GM12878 (cell line): ENCODE measurements around the gene SNAP23. TPM values are rescaled to one million over a fixed set of nuclear protein-coding genes. Genes with fewer than 3 reads are reported as not detected.
A peak's percentile ranks its signal among the peaks of the same experiment; 100 is the strongest.

Experiments
- ATAC-seq: fragments of 200-7000 bp; cut with Tn5 transposase; 3 replicates; pipeline ENCODE4 v1.9.1; 2020; ENCODE audit warnings: mild to moderate bottlenecking, moderate library complexity
- BruUV-seq: library from RNA; stranded (reverse); fragments of 400-500 nt; replicated peaks from 2 replicates; lab custom pipeline; 2021; lab: Mats Ljungman, UMichigan
- CTCF ChIA-PET: fragments of 300-600 bp; sonication (Branson Sonifier 250); formaldehyde crosslinking; extraction: SDS; loops from one replicate; lab custom pipeline; 2021; ENCODE audit warnings: inconsistent platforms; lab: Yijun Ruan, JAX
- POLR2A ChIA-PET: fragments of 350-600 bp; formaldehyde crosslinking; extraction: SDS; loops from one replicate; lab custom pipeline; 2021; ENCODE audit warnings: inconsistent platforms; lab: Charles Lee
- RAD21 ChIA-PET: fragments of 300-600 bp; sonication (Branson Sonifier 250); formaldehyde crosslinking; loops from one replicate; lab custom pipeline; 2023; ENCODE audit warnings: antibody characterized with exemption; ENCODE audit not compliant: unreplicated experiment; lab: Charles Lee
- SMC1A ChIA-PET: fragments of 300-600 bp; sonication (Branson Sonifier 250); formaldehyde crosslinking; loops from one replicate; lab custom pipeline; 2023; ENCODE audit not compliant: unreplicated experiment, uncharacterized antibody; lab: Charles Lee
- DNase-seq: peaks from one replicate; pipeline ENCODE4 v3.0.0-alpha.2; 2011; ENCODE audit warnings: low read depth, low spot score
- FAIRE-seq: peaks from 3 replicates; lab custom pipeline; 2011; peaks lifted over from hg19 to GRCh38; lab: Jason Lieb, UNC
- H2AFZ ChIP-seq: 2 replicates; pipeline ENCODE4 v1.6.0; 2011; ENCODE audit warnings: low read depth, low read length, control low read depth; ENCODE audit not compliant: control insufficient read depth
- H3K27ac ChIP-seq: 2 replicates; pipeline ENCODE4 v1.5.1; 2011; ENCODE audit warnings: control low read depth; ENCODE audit not compliant: control insufficient read depth, insufficient read depth
- H3K27me3 ChIP-seq, 2 experiments: replicated peaks in 1 of 2; 2 replicates each; pipeline versions ENCODE4 v1.6.0 to v1.6.1; 2011; ENCODE audit warnings: low read length in 1 of 2; ENCODE audit not compliant: control insufficient read depth in 2 of 2, insufficient read depth in 2 of 2
- H3K36me3 ChIP-seq, 2 experiments: 2 replicates each; pipeline ENCODE4 v1.5.1; 2011; ENCODE audit warnings: low read length in 1 of 2; ENCODE audit not compliant: control insufficient read depth in 2 of 2, insufficient read depth in 2 of 2
- H3K4me1 ChIP-seq: 2 replicates; pipeline ENCODE4 v1.6.1; 2011; ENCODE audit warnings: mild to moderate bottlenecking, low read length, moderate library complexity, mixed read lengths; ENCODE audit not compliant: control insufficient read depth, insufficient read depth
- H3K4me2 ChIP-seq: 2 replicates; pipeline ENCODE4 v1.6.0; 2011; ENCODE audit warnings: control low read depth; ENCODE audit not compliant: control insufficient read depth, insufficient read depth
- H3K4me3 ChIP-seq: fragments of 200-600 bp; sonication (generic); 2 replicates; pipeline ENCODE4 v1.5.1; 2016
- H3K79me2 ChIP-seq: 2 replicates; pipeline ENCODE4 v1.6.0; 2011; ENCODE audit warnings: low read length; ENCODE audit not compliant: control insufficient read depth, insufficient read depth
- H3K9ac ChIP-seq: 2 replicates; pipeline ENCODE4 v1.8.0; 2011; ENCODE audit warnings: low read length, control low read depth, mixed read lengths; ENCODE audit not compliant: control insufficient read depth, insufficient read depth
- H3K9me3 ChIP-seq: replicated peaks from 3 replicates; pipeline ENCODE4 v1.5.1; 2011; ENCODE audit warnings: mild to moderate bottlenecking, low read length; ENCODE audit not compliant: control insufficient read depth, insufficient read depth
- H4K20me1 ChIP-seq: 2 replicates; pipeline ENCODE4 v1.6.0; 2011; ENCODE audit not compliant: control insufficient read depth, insufficient read depth
- CEBPZ ChIP-seq: fragments of 150-350 bp; IDR thresholded peaks from 2 replicates; pipeline ENCODE4 v1.6.1; 2016; ENCODE audit warnings: low read depth, low read length
- CREB1 ChIP-seq: IDR thresholded peaks from 2 replicates; pipeline ENCODE4 v1.6.1; 2012; ENCODE audit warnings: low read depth, mild to moderate bottlenecking, inconsistent platforms
- DPF2 ChIP-seq: fragments of 450-650 bp; IDR thresholded peaks from 2 replicates; pipeline ENCODE4 v1.6.1; 2017; ENCODE audit warnings: mild to moderate bottlenecking
- E2F4 ChIP-seq: IDR thresholded peaks from 2 replicates; pipeline ENCODE4 v1.6.1; 2012; ENCODE audit warnings: low read depth, low read length, improper control_type of control experiment
- GATAD2B ChIP-seq: fragments of 450-650 bp; conservative IDR thresholded peaks from 2 replicates; pipeline ENCODE4 v1.6.1; 2017; ENCODE audit warnings: low read depth, mild to moderate bottlenecking, moderate library complexity
- HCFC1 ChIP-seq: fragments of 150-350 bp; IDR thresholded peaks from 2 replicates; pipeline ENCODE4 v1.6.1; 2014; ENCODE audit warnings: low read length
- NFYA ChIP-seq: IDR thresholded peaks from 2 replicates; pipeline ENCODE4 v1.6.1; 2011; ENCODE audit warnings: low read depth, mild to moderate bottlenecking, low read length, improper control_type of control experiment, borderline replicate concordance
- NR2F1 ChIP-seq: fragments of 450-650 bp; conservative IDR thresholded peaks from 2 replicates; pipeline ENCODE4 v1.6.1; 2017; ENCODE audit warnings: mild to moderate bottlenecking
- RAD21 ChIP-seq: IDR thresholded peaks from 2 replicates; pipeline ENCODE4 v1.6.1; 2011; ENCODE audit warnings: mild to moderate bottlenecking, low read depth, low read length, moderate library complexity; ENCODE audit not compliant: insufficient read depth
- SMC3 ChIP-seq: IDR thresholded peaks from 2 replicates; pipeline ENCODE4 v1.6.1; 2011; ENCODE audit warnings: low read length, improper control_type of control experiment, borderline replicate concordance
- USF2 ChIP-seq: IDR thresholded peaks from 2 replicates; pipeline ENCODE4 v1.6.1; 2011; ENCODE audit warnings: low read depth, low read length, improper control_type of control experiment, borderline replicate concordance
- WGBS: methylation state at CpG from one replicate; pipeline ENCODE4 v1.1.6; 2016; ENCODE audit warnings: low lambda C conversion rate; ENCODE audit not compliant: insufficient replicate concordance, insufficient coverage; ENCODE audit errors: missing lambda C conversion rate; 5-methylcytosine and 5-hydroxymethylcytosine counted together
- in situ Hi-C: fragments of 300-500 bp; cut with MboI; formaldehyde crosslinking; loops from 9 replicates; pipeline ENCODE4 v1.14.3; 2018; ENCODE audit warnings: mixed read lengths
- intact Hi-C: fragments of 100-400 bp; cut with micrococcal nuclease; formaldehyde crosslinking; loops from one replicate; pipeline ENCODE4 v1.14.2; 2022; ENCODE audit not compliant: unreplicated experiment
- polyA plus RNA-seq, 11 experiments: library from polyadenylated mRNA; depleted of rRNA in 4 of 11; unstranded in 6 of 11; stranded (reverse) in 5 of 11; fragments of >200 nt; fragmentation: Nextera tagmentation in 4 of 11; fragmentation: Illumina TruSeq in 1 of 11; extraction: Ambion mirVana in 4 of 11; extraction: Trizol in 1 of 11; gene quantifications; 1 replicate in 1 of 11; 2 replicates in 10 of 11; pipeline versions ENCODE4 v1.2.1 to v1.2.3, GENCODE V29; 2011 to 2016; ENCODE audit warnings: inconsistent platforms in 2 of 11, missing spikeins in 2 of 11, low read depth in 1 of 11
- total RNA-seq, 4 experiments: library from RNA; depleted of rRNA in 3 of 4; stranded (reverse); fragments of >200 nt in 3 of 4; fragmentation: Illumina TruSeq in 1 of 4; extraction: Trizol in 1 of 4; gene quantifications; 2 replicates each; pipeline versions ENCODE4 v1.2.1 to v1.2.3, GENCODE V29; 2013 to 2021
- TF ChIP-seq, protein P1 (sequence below): IDR thresholded peaks from 2 replicates; pipeline ENCODE4 v1.6.1; 2011; ENCODE audit warnings: low read depth, mild to moderate bottlenecking, low read length, moderate library complexity, borderline replicate concordance; ENCODE audit errors: extremely low read depth
- TF ChIP-seq, protein P2 (sequence below): fragments of 450-650 bp; conservative IDR thresholded peaks from 2 replicates; pipeline ENCODE4 v1.6.1; 2017; ENCODE audit warnings: mild to moderate bottlenecking, moderate library complexity

SNAP23 gene
- total and polyA plus RNA-seq, 10 of the 15 experiments (the other 5 are each of a cell fraction or from before 2014, with no cell fraction given) = 51.9 to 127 (median 74.6) TPM

- Histone ChIP-seq H3K9ac (peak within 1 kb of the TSS; percentile 86), H3K4me2 (peak within 1 kb of the TSS; percentile 82), H3K36me3 (peaks cover 1 to 12% of the 10 kb centered on the region in 2 experiments; a peak in 3 of 4 replicates), H3K4me3 (peak within 1 kb of the TSS; percentile 76), H3K27ac (peak within 1 kb of the TSS; percentile 72), H3K79me2 (peaks cover 60% of the 10 kb centered on the region), H3K27me3 (no peaks in the 10 kb centered on the region), H2AFZ (peak within 1 kb of the TSS; percentile 81), H3K4me1 (no peaks in the 10 kb centered on the region; the same call in 1 of the 2 replicates), H4K20me1 (no peaks in the 10 kb centered on the region), H3K9me3 (no peaks in the 10 kb centered on the region)
- intact Hi-C loops = loop anchor here (2.0 kb wide), 1 partner anchor 102 kb away; no protein-coding TSS in a partner anchor
- ChIA-PET RAD21 (interaction anchor here (0.6 to 2.7 kb wide), 14 partner anchors 12 to 103 kb away, joined by 3 to 9 read pairs (median 4); partner anchors contain the start of genes SNAP23, STARD9 and ZNF106), POLR2A (interaction anchor here (0.6 to 3.2 kb wide), 16 partner anchors 12 to 125 kb away, joined by 3 to 13 read pairs (median 6); partner anchors contain the start of genes SNAP23, STARD9 and ZNF106), CTCF (interaction anchor here (1.1 to 3.0 kb wide), 5 partner anchors 12 to 101 kb away, joined by 3 to 7 read pairs (median 6); partner anchors contain the start of gene ZNF106), SMC1A (interaction anchor here (0.8 to 5.4 kb wide), 19 partner anchors 10 to 320 kb away, joined by 3 to 45 read pairs (median 4); partner anchors contain the start of gene ZNF106)
- TSS peak; percentile 78 for BruUV-seq
- ATAC-seq (peak; percentile 90), DNase-seq (peak; percentile 55), FAIRE-seq (no peak)
- in situ Hi-C loops = no loop called here
- under 1% methylated on average over 70 of the region's 71 CpGs for WGBS
- TF ChIP-seq NR2F1 (0 out of 2 replicates have a peak, but pooled peaks have one; percentile 40), CEBPZ (no peak), RAD21 (no peak), NFYA (no peak), DPF2 (peak; percentile 65; the same call in 1 of the 2 replicates), CREB1 (peak; percentile 98), E2F4 (peak; percentile 51; the same call in 1 of the 2 replicates), USF2 (no peak), HCFC1 (peak; percentile 60), SMC3 (no peak), GATAD2B (0 out of 2 replicates have a peak, but pooled peaks have one; percentile 67)
- TF ChIP-seq, protein P1, sequence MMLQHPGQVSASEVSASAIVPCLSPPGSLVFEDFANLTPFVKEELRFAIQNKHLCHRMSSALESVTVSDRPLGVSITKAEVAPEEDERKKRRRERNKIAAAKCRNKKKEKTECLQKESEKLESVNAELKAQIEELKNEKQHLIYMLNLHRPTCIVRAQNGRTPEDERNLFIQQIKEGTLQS = peak; percentile 71; the same call in 1 of the 2 replicates
- TF ChIP-seq, protein P2, sequence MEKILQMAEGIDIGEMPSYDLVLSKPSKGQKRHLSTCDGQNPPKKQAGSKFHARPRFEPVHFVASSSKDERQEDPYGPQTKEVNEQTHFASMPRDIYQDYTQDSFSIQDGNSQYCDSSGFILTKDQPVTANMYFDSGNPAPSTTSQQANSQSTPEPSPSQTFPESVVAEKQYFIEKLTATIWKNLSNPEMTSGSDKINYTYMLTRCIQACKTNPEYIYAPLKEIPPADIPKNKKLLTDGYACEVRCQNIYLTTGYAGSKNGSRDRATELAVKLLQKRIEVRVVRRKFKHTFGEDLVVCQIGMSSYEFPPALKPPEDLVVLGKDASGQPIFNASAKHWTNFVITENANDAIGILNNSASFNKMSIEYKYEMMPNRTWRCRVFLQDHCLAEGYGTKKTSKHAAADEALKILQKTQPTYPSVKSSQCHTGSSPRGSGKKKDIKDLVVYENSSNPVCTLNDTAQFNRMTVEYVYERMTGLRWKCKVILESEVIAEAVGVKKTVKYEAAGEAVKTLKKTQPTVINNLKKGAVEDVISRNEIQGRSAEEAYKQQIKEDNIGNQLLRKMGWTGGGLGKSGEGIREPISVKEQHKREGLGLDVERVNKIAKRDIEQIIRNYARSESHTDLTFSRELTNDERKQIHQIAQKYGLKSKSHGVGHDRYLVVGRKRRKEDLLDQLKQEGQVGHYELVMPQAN = peak; percentile 78
Measured at GRCh38 chr15:42548249-42549031, 53.0 kb downstream of the SNAP23 start, which contains the start of the genes HAUS2 and LRRC57. HAUS2 (plus strand) TSS chr15:42548838; CDS start chr15:42548873, 35 bp downstream. LRRC57 (minus strand) TSS chr15:42548793; CDS start chr15:42548434, 359 bp downstream.
